ENCODE data around the gene TRAPPC1.

Gene TRAPPC1

GRCh38 chr17:7940034-7940433, 8.3 kb upstream of the TRAPPC1 start:
- no peak for DNase-seq

- DNase-seq: no peak
Measured at GRCh38 chr17:7935859-7936258, 4.1 kb upstream of the TRAPPC1 start.

- peak; percentile 56 for DNase-seq
Measured at GRCh38 chr17:7932949-7933348, 1.2 kb upstream of the TRAPPC1 start.

GRCh38 chr17:7932483-7932891, 741 bp upstream of the TRAPPC1 start:
- no peak for DNase-seq

- no peak for DNase-seq
Measured at GRCh38 chr17:7930841-7931631, 710 bp downstream of the TRAPPC1 start.

- DNase-seq: peak; percentile 89
Measured at GRCh38 chr17:7929158-7930023, 2.4 kb downstream of the TRAPPC1 start, which contains the start of gene KCNAB3. TSS of gene KCNAB3 (minus strand) at chr17:7929856. CDS start at chr17:7929435, 421 bp downstream.

- no peak for DNase-seq
Measured at GRCh38 chr17:7927596-7927995, 4.2 kb downstream of the TRAPPC1 start.

GRCh38 chr17:7922845-7923628, 8.7 kb downstream of the TRAPPC1 start:
- DNase-seq: peak; percentile 92

- no peak for DNase-seq
Measured at GRCh38 chr17:7922269-7922844, 9.4 kb downstream of the TRAPPC1 start.

- no peak for DNase-seq
Measured at GRCh38 chr17:7916808-7917207, 14.9 kb downstream of the TRAPPC1 start.

GRCh38 chr17:7916385-7916682, 15.4 kb downstream of the TRAPPC1 start:
- no peak for DNase-seq

- DNase-seq: peak; percentile 98
Measured at GRCh38 chr17:7915611-7916384, 15.9 kb downstream of the TRAPPC1 start, which contains the start of gene RNF227. TSS of gene RNF227 (minus strand) at chr17:7916289. CDS start at chr17:7916195, 94 bp downstream.

GRCh38 chr17:7915179-7915610, 16.6 kb downstream of the TRAPPC1 start:
- DNase-seq: no peak

- no peak for DNase-seq
Measured at GRCh38 chr17:7912927-7913524, 18.7 kb downstream of the TRAPPC1 start.

GRCh38 chr17:7911116-7911515, 20.6 kb downstream of the TRAPPC1 start:
- DNase-seq: no peak

GRCh38 chr17:7910711-7911110, 21.0 kb downstream of the TRAPPC1 start:
- DNase-seq: no peak

GRCh38 chr17:7910281-7910680, 21.5 kb downstream of the TRAPPC1 start:
- DNase-seq: no peak

- no peak for DNase-seq
Measured at GRCh38 chr17:7909089-7909488, 22.7 kb downstream of the TRAPPC1 start.

GRCh38 chr17:7903154-7904103, 28.3 kb downstream of the TRAPPC1 start:
- DNase-seq: no peak

GRCh38 chr17:7897773-7898172, 34.0 kb downstream of the TRAPPC1 start:
- DNase-seq: peak; percentile 40
